NT2/D1 (cell line): Measurements from ENCODE around the gene FAM171A1.

Experiments used
- SUZ12 ChIP-seq: IDR thresholded peaks from 2 replicates; pipeline ENCODE4 v1.6.1; 2011; ENCODE audit not compliant: insufficient read length, insufficient read depth; ENCODE audit errors: extremely low read depth
- YY1 ChIP-seq: IDR thresholded peaks from 2 replicates; pipeline ENCODE4 v1.6.1; 2011; ENCODE audit not compliant: insufficient read length, insufficient read depth

GRCh38 chr10:15223174-15223573 lies 147.9 kb downstream of the FAM171A1 start:
- TF ChIP-seq YY1 (no peak), SUZ12 (no peak)
